ENCODE measurements around the gene STAU1. TPM values are rescaled to one million over a fixed set of nuclear protein-coding genes. Genes with fewer than 3 reads are reported as not detected.

Gene STAU1
- total and polyA plus RNA-seq, 2 donors (not counting 1 experiment from before 2014, with no cell fraction given) = 48.1 to 79.8 TPM

GRCh38 chr20:49119988-49120387 is 68.1 kb downstream of the STAU1 start:
- H3K4me1 ChIP-seq (ENCODE audit: control insufficient read depth, extremely low read depth, insufficient read depth, low read length) = no peaks in the 10 kb centered on the region
- H3K4me2 ChIP-seq (ENCODE audit: extremely low read depth, insufficient read depth, low read length) = no peak overlapping the region
- H3K36me3 ChIP-seq (ENCODE audit: control insufficient read depth, insufficient read depth, low read length) = peaks cover 18% of the 10 kb centered on the region

GRCh38 chr20:49118307-49118706 is 69.8 kb downstream of the STAU1 start:
- Histone ChIP-seq H3K4me3 (replicated peaks in 1 of 4; ENCODE audit: control extremely low read depth in 1 of 4, insufficient read depth in 1 of 4, low read depth in 3 of 4, low read length in 4 of 4) (no peak overlapping the region), H3K4me2 (ENCODE audit: extremely low read depth, insufficient read depth, low read length) (no peak overlapping the region), H3K27me3 (ENCODE audit: control insufficient read depth, insufficient read depth, low read length) (no peaks in the 10 kb centered on the region), H3K9ac (ENCODE audit: insufficient read depth, low read length) (no peak overlapping the region), H3K27ac (ENCODE audit: insufficient read depth, low read length) (no peak overlapping the region), H3K9me3 (ENCODE audit: control insufficient read depth, insufficient read depth, low read depth, low read length) (no peaks in the 10 kb centered on the region), H3K36me3 (ENCODE audit: control insufficient read depth, insufficient read depth, low read length) (peaks cover 14% of the 10 kb centered on the region), H4K20me1 (ENCODE audit: control insufficient read depth, extremely low read depth, insufficient read depth, low read length) (no peaks in the 10 kb centered on the region), H3K4me1 (ENCODE audit: control insufficient read depth, extremely low read depth, insufficient read depth, low read length) (no peaks in the 10 kb centered on the region), H3K79me2 (ENCODE audit: control insufficient read depth, insufficient read depth, low read length) (no peaks in the 10 kb centered on the region), H2AFZ (ENCODE audit: low read length) (no peak overlapping the region)
- no peak for DNase-seq (ENCODE audit: low read depth in 2 of 2)
- TF ChIP-seq EZH2 (IDR thresholded peaks at IDR 0.05; ENCODE audit: low read length, missing control alignments) = no peak
- TF ChIP-seq, protein P1, sequence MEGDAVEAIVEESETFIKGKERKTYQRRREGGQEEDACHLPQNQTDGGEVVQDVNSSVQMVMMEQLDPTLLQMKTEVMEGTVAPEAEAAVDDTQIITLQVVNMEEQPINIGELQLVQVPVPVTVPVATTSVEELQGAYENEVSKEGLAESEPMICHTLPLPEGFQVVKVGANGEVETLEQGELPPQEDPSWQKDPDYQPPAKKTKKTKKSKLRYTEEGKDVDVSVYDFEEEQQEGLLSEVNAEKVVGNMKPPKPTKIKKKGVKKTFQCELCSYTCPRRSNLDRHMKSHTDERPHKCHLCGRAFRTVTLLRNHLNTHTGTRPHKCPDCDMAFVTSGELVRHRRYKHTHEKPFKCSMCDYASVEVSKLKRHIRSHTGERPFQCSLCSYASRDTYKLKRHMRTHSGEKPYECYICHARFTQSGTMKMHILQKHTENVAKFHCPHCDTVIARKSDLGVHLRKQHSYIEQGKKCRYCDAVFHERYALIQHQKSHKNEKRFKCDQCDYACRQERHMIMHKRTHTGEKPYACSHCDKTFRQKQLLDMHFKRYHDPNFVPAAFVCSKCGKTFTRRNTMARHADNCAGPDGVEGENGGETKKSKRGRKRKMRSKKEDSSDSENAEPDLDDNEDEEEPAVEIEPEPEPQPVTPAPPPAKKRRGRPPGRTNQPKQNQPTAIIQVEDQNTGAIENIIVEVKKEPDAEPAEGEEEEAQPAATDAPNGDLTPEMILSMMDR (conservative IDR thresholded peaks at IDR 0.05 in 1 of 2, IDR thresholded peaks at IDR 0.05 in 1 of 2; ENCODE audit: low read depth in 1 of 2, low read length in 2 of 2) = no peak

More at GRCh38 chr20:49119988-49120387, 68.1 kb downstream of the STAU1 start:
- Histone ChIP-seq H3K79me2 (ENCODE audit: control insufficient read depth, insufficient read depth, low read length) (no peaks in the 10 kb centered on the region), H3K27me3 (ENCODE audit: control insufficient read depth, insufficient read depth, low read length) (no peaks in the 10 kb centered on the region), H3K4me3 (replicated peaks in 1 of 4; ENCODE audit: control extremely low read depth in 1 of 4, insufficient read depth in 1 of 4, low read depth in 3 of 4, low read length in 4 of 4) (no peak overlapping the region), H4K20me1 (ENCODE audit: control insufficient read depth, extremely low read depth, insufficient read depth, low read length) (no peaks in the 10 kb centered on the region), H3K9me3 (ENCODE audit: control insufficient read depth, insufficient read depth, low read depth, low read length) (no peaks in the 10 kb centered on the region), H2AFZ (ENCODE audit: low read length) (no peak overlapping the region), H3K27ac (ENCODE audit: insufficient read depth, low read length) (no peak overlapping the region), H3K9ac (ENCODE audit: insufficient read depth, low read length) (no peak overlapping the region)
- TF ChIP-seq, protein P1 (conservative IDR thresholded peaks at IDR 0.05 in 1 of 2, IDR thresholded peaks at IDR 0.05 in 1 of 2; ENCODE audit: low read depth in 1 of 2, low read length in 2 of 2) = no peak
- TF ChIP-seq EZH2 (IDR thresholded peaks at IDR 0.05; ENCODE audit: low read length, missing control alignments) = no peak
- DNase-seq (ENCODE audit: low read depth in 2 of 2) = no peak

GRCh38 chr20:49115564-49115963 is 72.6 kb downstream of the STAU1 start:
- peak; percentile 64 to 84 for DNase-seq (ENCODE audit: low read depth in 2 of 2)

More at GRCh38 chr20:49115564-49115963, 72.6 kb downstream of the STAU1 start:
- Histone ChIP-seq H4K20me1 (ENCODE audit: control insufficient read depth, extremely low read depth, insufficient read depth, low read length) (no peaks in the 10 kb centered on the region), H3K36me3 (ENCODE audit: control insufficient read depth, insufficient read depth, low read length) (peaks cover 14% of the 10 kb centered on the region), H3K27me3 (ENCODE audit: control insufficient read depth, insufficient read depth, low read length) (no peaks in the 10 kb centered on the region), H2AFZ (ENCODE audit: low read length) (no peak overlapping the region), H3K27ac (ENCODE audit: insufficient read depth, low read length) (no peak overlapping the region), H3K4me2 (ENCODE audit: extremely low read depth, insufficient read depth, low read length) (no peak overlapping the region), H3K9me3 (ENCODE audit: control insufficient read depth, insufficient read depth, low read depth, low read length) (no peaks in the 10 kb centered on the region), H3K9ac (ENCODE audit: insufficient read depth, low read length) (no peak overlapping the region), H3K4me1 (ENCODE audit: control insufficient read depth, extremely low read depth, insufficient read depth, low read length) (no peaks in the 10 kb centered on the region), H3K4me3 (replicated peaks in 1 of 4; ENCODE audit: control extremely low read depth in 1 of 4, insufficient read depth in 1 of 4, low read depth in 3 of 4, low read length in 4 of 4) (no peak overlapping the region), H3K79me2 (ENCODE audit: control insufficient read depth, insufficient read depth, low read length) (no peaks in the 10 kb centered on the region)
- no peak for TF ChIP-seq EZH2 (IDR thresholded peaks at IDR 0.05; ENCODE audit: low read length, missing control alignments)
- TF ChIP-seq, protein P1 (conservative IDR thresholded peaks at IDR 0.05 in 1 of 2, IDR thresholded peaks at IDR 0.05 in 1 of 2; ENCODE audit: low read depth in 1 of 2, low read length in 2 of 2) = peak; percentile 18 to 37

Measured in fibroblast of lung (primary cell).